Gastrocnemius medialis (tissue), 4 donors: ENCODE measurements around the gene ACTN4. TPM values are rescaled to one million over a fixed set of nuclear protein-coding genes. Genes with fewer than 3 reads are reported as not detected.

Source experiments
- ATAC-seq, 2 donors: fragments of 150-250 bp; one replicate each; pipeline ENCODE4 v1.9.1; 2016
- DNase-seq, 2 donors: peaks; one replicate each; pipeline ENCODE4 v3.0.0-alpha.2; 2019
- H3K27ac ChIP-seq, 4 donors: fragments of 200-600 bp; sonication (generic); 1 replicate in 1 of 4; 2 replicates in 3 of 4; pipeline ENCODE4 v1.5.1; 2016 to 2018; ENCODE audit warnings: mild to moderate bottlenecking in 2 of 4, moderate library complexity in 1 of 4
- H3K27me3 ChIP-seq, 3 donors: fragments of 200-600 bp; sonication (generic) in 2 of 3; 1 replicate in 1 of 3; 2 replicates in 2 of 3; pipeline versions ENCODE4 v1.5.1 to v1.6.0; 2016 to 2019; ENCODE audit warnings: mild to moderate bottlenecking in 1 of 3, moderate library complexity in 1 of 3
- H3K36me3 ChIP-seq, 2 donors: fragments of 200-600 bp; sonication (generic) in 1 of 2; one replicate each; pipeline ENCODE4 v1.5.1; 2017 to 2018
- H3K4me1 ChIP-seq, 2 donors: fragments of 200-600 bp; sonication (generic) in 1 of 2; one replicate each; pipeline ENCODE4 v1.5.1; 2016 to 2017; ENCODE audit warnings: mild to moderate bottlenecking in 2 of 2
- H3K4me3 ChIP-seq, 4 donors: fragments of 200-600 bp; sonication (generic) in 3 of 4; 1 replicate in 1 of 4; 2 replicates in 3 of 4; pipeline ENCODE4 v1.5.1; 2016 to 2019; ENCODE audit warnings: mild to moderate bottlenecking in 2 of 4
- H3K9me3 ChIP-seq, 3 donors: fragments of 200-600 bp; sonication (generic) in 2 of 3; 1 replicate in 1 of 3; 2 replicates in 2 of 3; pipeline ENCODE4 v1.5.1; 2016 to 2019
- POLR2A ChIP-seq, 2 donors: fragments of 450-650 bp; IDR thresholded peaks; one replicate each; pipeline ENCODE4 v1.6.1; 2017; ENCODE audit warnings: antibody characterized with exemption in 2 of 2, mild to moderate bottlenecking in 2 of 2, moderate library complexity in 2 of 2
- in situ Hi-C, 4 donors: fragments of 200-750 bp; cut with MboI; loops; one replicate each; pipeline versions ENCODE4 v1.15.0 to v1.8.0; 2017; ENCODE audit warnings: low sequenced_read_pairs in 4 of 4
- intact Hi-C: fragments of 100-400 bp; cut with DNase I; formaldehyde crosslinking; loops from one replicate; pipeline ENCODE4 v1.15.1; 2023; ENCODE audit warnings: low total_unique reads
- total RNA-seq, 4 donors: library from RNA; depleted of rRNA; stranded (reverse); fragments of >200 nt; gene quantifications; one replicate each; pipeline versions ENCODE4 v1.1.0 to v1.2.3, GENCODE V29; 2016
- TF ChIP-seq, protein P1 (sequence below), 5 experiments: fragments of 450-650 bp in 3 of 5; fragments of 200-600 bp in 2 of 5; sonication (generic) in 2 of 5; IDR thresholded peaks in 4 of 5; conservative IDR thresholded peaks in 1 of 5; 1 replicate in 4 of 5; 2 replicates in 1 of 5; pipeline ENCODE4 v1.5.1; 2016 to 2019; ENCODE audit warnings: antibody characterized with exemption in 5 of 5, mild to moderate bottlenecking in 3 of 5, moderate library complexity in 3 of 5

The ACTN4 gene
- total RNA-seq, 4 donors from 2014 or later = 32.0 to 85.3 (median 63.9) TPM

DNA sequence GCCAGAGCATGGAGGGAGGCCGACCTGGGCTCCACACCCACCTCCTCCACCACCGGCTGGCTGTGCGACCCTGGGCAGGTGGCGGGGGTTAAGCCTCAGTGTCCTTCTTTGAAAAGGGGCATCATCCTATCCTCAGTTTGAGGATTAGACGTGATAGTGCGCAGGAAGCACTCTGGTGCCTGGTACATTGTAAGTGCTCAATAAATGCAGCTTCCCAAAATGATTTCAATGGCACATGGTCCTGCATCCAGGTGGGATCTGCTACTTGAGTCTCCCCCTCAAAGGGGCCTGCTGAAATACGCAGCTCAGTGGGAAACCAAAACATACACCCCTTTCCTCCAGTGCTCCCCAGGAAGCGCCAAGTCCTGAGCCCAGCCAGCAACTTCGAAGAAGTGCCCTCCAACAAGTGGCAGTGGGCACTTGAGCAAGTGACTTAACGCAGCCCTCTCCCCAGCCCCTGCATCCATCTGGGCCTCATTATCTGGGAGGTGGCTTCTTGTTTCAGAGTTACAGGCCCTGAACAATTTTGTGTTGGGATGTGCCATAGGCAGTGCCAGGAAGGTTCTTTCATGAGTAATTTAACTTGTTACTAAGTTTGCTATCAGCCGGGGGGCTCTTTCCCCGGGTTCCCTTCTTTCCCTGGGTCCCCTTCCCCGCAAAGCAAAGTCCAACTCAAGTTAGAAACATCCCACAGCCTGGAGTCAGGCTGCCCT lies 17.9 kb downstream of the ACTN4 start:
- DNase-seq (no peak), ATAC-seq (no peak)
- H3K4me1 ChIP-seq = peaks cover 99 to 100% of the 10 kb centered on the region in 2 donors
- peak overlapping the region; percentile 98 to 100 (median 99) for H3K27ac ChIP-seq
- intact Hi-C loops (loop anchor here (10.0 kb wide), 1 partner anchor 1599 kb away; no protein-coding TSS in a partner anchor), in situ Hi-C loops (loop anchor here in 1 of 4 donors (25.0 kb wide), 1 partner anchor 1147 kb away; no protein-coding TSS in a partner anchor)
- H3K27me3 ChIP-seq = no peaks in the 10 kb centered on the region
- H3K36me3 ChIP-seq = no peaks in the 10 kb centered on the region
- no peaks in the 10 kb centered on the region for H3K9me3 ChIP-seq
- TF ChIP-seq, protein P1, sequence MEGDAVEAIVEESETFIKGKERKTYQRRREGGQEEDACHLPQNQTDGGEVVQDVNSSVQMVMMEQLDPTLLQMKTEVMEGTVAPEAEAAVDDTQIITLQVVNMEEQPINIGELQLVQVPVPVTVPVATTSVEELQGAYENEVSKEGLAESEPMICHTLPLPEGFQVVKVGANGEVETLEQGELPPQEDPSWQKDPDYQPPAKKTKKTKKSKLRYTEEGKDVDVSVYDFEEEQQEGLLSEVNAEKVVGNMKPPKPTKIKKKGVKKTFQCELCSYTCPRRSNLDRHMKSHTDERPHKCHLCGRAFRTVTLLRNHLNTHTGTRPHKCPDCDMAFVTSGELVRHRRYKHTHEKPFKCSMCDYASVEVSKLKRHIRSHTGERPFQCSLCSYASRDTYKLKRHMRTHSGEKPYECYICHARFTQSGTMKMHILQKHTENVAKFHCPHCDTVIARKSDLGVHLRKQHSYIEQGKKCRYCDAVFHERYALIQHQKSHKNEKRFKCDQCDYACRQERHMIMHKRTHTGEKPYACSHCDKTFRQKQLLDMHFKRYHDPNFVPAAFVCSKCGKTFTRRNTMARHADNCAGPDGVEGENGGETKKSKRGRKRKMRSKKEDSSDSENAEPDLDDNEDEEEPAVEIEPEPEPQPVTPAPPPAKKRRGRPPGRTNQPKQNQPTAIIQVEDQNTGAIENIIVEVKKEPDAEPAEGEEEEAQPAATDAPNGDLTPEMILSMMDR (IDR thresholded peaks at IDR 0.05 in 4 of 5, conservative IDR thresholded peaks at IDR 0.05 in 1 of 5) = no peak
- peak overlapping the region in 2 of 4 donors; percentile 20 to 36 for H3K4me3 ChIP-seq

DNA sequence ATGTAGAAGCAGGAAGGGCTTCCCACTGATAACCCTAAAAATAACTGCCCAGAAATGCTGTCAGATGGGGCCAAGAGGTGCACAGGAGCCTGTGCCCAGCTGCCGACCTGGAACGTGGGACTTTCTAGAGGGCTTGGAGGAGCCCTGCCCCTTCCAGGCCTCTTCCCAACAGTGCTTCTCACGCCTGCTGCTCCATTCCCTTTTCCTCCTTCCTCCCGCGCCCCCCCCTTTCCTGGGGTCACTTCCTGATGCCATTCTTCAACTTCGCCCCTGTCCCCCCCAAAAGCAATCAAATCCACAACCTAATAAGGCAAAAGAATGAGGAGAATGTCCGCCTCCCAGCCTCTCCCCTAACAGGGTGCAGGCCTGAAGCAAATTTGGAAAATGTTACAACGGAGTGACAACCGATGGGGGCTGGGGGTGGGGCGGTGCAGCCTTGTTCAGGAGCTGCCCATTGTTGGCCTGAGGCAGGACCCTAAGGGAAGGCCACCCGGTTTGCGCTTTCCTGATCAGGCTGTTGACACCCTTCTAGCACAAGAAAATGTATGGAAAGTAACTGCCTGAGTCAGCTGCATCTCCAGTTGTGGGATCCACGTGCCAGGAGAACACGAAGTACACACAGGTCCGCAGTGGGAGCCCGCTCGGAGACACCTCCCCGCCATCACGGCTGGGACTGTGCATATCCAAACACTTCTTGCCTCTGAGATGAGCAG lies 18.7 kb downstream of the ACTN4 start:
- H3K4me3 ChIP-seq = peak overlapping the region in 1 of 4 donors; percentile 7
- in situ Hi-C loops (loop anchor here in 1 of 4 donors (25.0 kb wide), 1 partner anchor 1146 kb away; no protein-coding TSS in a partner anchor), intact Hi-C loops (loop anchor here (10.0 kb wide), 1 partner anchor 1599 kb away; no protein-coding TSS in a partner anchor)
- H3K9me3 ChIP-seq = no peaks in the 10 kb centered on the region
- H3K36me3 ChIP-seq = no peaks in the 10 kb centered on the region
- TF ChIP-seq POLR2A (IDR thresholded peaks at IDR 0.05) = peak in 1 of 2 donors; percentile 24
- TF ChIP-seq, protein P1 (IDR thresholded peaks at IDR 0.05 in 4 of 5, conservative IDR thresholded peaks at IDR 0.05 in 1 of 5) = no peak
- H3K27me3 ChIP-seq = no peaks in the 10 kb centered on the region
- ATAC-seq = no peak
- H3K4me1 ChIP-seq = peaks cover 99 to 100% of the 10 kb centered on the region in 2 donors
- peak overlapping the region; percentile 98 to 100 (median 99) for H3K27ac ChIP-seq
- DNase-seq = peak; percentile 54 to 61

DNA sequence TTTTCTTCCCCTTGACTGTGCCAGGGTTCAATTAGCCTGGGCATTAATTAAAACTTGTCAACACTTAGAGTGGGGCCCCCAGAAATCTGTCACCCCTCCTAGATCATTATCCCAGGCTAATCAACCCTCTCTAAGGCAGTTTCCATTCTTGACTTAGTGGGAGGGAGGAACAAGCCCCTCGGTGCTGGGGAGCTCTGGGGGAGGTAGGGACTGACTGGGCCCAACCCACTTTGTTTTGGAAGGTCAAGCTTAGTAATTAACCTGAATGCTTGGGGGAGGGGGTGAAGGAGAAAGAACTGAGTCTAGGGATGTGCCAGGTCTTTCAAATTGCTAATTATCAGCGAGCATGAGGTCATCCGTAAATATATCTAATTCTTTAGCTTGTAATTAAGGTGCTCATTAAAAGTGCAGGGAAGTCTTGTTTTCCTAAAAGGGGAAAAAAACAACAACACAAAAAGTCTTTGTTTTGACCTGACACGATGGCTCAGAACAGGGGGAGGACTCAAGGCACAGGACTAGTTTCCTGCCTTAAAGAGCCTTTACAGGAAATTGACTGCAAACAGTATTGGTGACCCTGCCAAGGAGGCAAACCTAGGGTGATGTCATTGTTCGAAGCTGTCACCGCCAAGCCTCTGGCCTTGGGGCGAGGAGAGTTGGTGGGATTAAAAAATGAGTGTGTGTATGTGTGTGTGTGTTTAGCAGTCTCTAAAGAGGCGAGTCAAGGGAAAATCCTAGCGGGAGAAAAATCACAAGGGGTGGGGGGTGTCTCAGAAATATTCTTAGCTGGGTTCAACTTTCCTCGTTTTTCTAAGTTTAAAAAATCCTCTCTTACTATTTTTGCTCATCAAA lies 19.4 kb downstream of the ACTN4 start:
- H3K9me3 ChIP-seq = no peaks in the 10 kb centered on the region
- DNase-seq (no peak), ATAC-seq (no peak)
- peaks cover 99 to 100% of the 10 kb centered on the region in 2 donors for H3K4me1 ChIP-seq
- no peak overlapping the region for H3K4me3 ChIP-seq
- peak overlapping the region; percentile 98 to 100 (median 99) for H3K27ac ChIP-seq
- H3K27me3 ChIP-seq = no peaks in the 10 kb centered on the region
- intact Hi-C loops = loop anchor here (10.0 kb wide), 1 partner anchor 1598 kb away; no protein-coding TSS in a partner anchor
- TF ChIP-seq, protein P1 (IDR thresholded peaks at IDR 0.05 in 4 of 5, conservative IDR thresholded peaks at IDR 0.05 in 1 of 5) = no peak
- no peak for TF ChIP-seq POLR2A (IDR thresholded peaks at IDR 0.05)
- in situ Hi-C loops = loop anchor here in 1 of 4 donors (25.0 kb wide), 1 partner anchor 1145 kb away; no protein-coding TSS in a partner anchor
- no peaks in the 10 kb centered on the region for H3K36me3 ChIP-seq

DNA sequence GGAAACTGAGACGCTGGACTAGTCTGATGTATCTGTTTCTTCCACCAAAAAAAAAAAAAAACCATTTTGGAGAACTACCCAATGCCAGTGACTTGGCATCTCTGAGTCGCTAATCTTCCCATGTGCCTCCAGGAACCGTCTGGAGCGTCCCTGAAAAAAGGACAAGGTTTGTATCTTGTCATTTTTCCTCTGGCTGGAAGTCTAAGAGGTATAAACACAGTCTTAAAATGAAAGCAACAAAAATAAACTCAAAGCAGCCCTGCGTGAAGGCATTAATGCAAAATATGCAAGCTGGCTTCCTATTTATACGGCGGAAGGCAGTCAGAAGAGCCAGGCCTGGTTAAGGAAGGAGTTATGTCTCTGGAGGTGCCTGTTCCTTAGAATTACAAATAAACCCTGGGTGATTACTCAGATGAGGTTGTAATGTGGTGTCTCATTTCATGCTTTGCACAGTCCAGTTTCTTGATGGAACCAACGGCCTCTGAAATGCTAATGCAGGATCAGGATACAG lies 20.3 kb downstream of the ACTN4 start:
- peak overlapping the region in 1 of 4 donors; percentile 3 for H3K4me3 ChIP-seq
- H3K27me3 ChIP-seq = no peaks in the 10 kb centered on the region
- H3K36me3 ChIP-seq = no peaks in the 10 kb centered on the region
- in situ Hi-C loops (loop anchor here in 1 of 4 donors (25.0 kb wide), 1 partner anchor 1145 kb away; no protein-coding TSS in a partner anchor), intact Hi-C loops (loop anchor here (10.0 kb wide), 1 partner anchor 1597 kb away; no protein-coding TSS in a partner anchor)
- ATAC-seq = peak; percentile 51 to 55
- H3K27ac ChIP-seq = peak overlapping the region; percentile 98 to 100 (median 99)
- TF ChIP-seq, protein P1 (IDR thresholded peaks at IDR 0.05 in 4 of 5, conservative IDR thresholded peaks at IDR 0.05 in 1 of 5) = no peak
- TF ChIP-seq POLR2A (IDR thresholded peaks at IDR 0.05) = peak; percentile 17 to 22
- no peaks in the 10 kb centered on the region for H3K9me3 ChIP-seq
- no peak for DNase-seq
- peaks cover 93 to 99% of the 10 kb centered on the region in 2 donors for H3K4me1 ChIP-seq
